Adrenal gland (tissue), 5 donors: Measurements from ENCODE around the gene TLCD1.

Experiments
- CTCF ChIP-seq, 6 experiments: fragments of 450-650 bp in 4 of 6; fragments of 200-600 bp in 2 of 6; sonication (generic) in 1 of 6; IDR thresholded peaks; 1 replicate in 5 of 6; 2 replicates in 1 of 6; pipeline versions ENCODE4 v1.5.1 to v1.8.0; 2016 to 2021; ENCODE audit warnings: antibody characterized with exemption in 6 of 6, mild to moderate bottlenecking in 2 of 6, moderate library complexity in 1 of 6
- POLR2A ChIP-seq, 2 donors: fragments of 450-650 bp; IDR thresholded peaks; one replicate each; pipeline ENCODE4 v1.6.1; 2017; ENCODE audit warnings: antibody characterized with exemption in 2 of 2, mild to moderate bottlenecking in 2 of 2, moderate library complexity in 1 of 2
- donor health status: DM: no; HTN: no; CAD: no.

DNA sequence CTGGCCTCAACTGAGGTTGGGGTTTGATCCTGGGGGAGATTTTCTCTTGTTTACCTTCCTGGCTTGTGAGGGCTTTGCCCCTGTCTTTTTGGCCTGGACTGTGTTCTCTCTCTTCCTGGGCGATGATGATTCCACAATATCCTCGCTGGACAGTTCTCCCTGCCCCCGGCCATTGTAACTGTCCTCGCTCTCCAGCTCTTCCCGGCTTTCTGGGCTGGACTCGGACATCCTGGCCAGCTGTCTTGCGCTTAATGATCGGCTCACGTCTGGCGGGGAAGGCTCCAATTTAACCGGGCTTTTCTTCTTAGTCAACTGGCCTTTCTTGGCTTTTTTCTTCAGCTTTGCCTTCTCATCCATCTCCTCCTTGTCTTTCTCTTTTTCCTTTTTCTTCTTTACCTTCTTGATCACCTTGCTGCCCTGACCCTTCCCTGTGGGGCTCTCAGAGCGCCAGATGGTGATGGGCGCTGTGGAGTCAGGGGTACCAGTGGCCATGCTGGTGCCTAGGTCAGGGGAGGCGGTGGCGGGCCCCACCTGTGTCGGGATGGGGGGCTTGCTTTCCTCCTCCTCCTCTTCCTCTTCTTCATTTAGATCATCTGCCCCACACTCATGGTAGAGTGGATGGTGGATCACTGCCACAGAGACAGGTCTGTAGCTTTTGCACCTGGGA is 22.3 kb downstream of the TLCD1 start:
- TF ChIP-seq POLR2A (IDR thresholded peaks at IDR 0.05), result no peak
- no peak for TF ChIP-seq CTCF (IDR thresholded peaks at IDR 0.05)
